ENCODE measurements around the gene MSI2. TPM values are rescaled to one million over a fixed set of nuclear protein-coding genes. Genes with fewer than 3 reads are reported as not detected.

Gene MSI2
- total and polyA plus RNA-seq, 12 donors: 32.6 to 411 (median 148) TPM

GRCh38 chr17:57559226-57559625, 302.9 kb downstream of the MSI2 start:
- Histone ChIP-seq H3K36me3 (replicated peaks in 1 of 2) (no peaks in the 10 kb centered on the region), H3K9me3 (replicated peaks in 1 of 3) (no peaks in the 10 kb centered on the region), H3K27ac (no peak overlapping the region), H3K4me1 (replicated peaks in 1 of 2) (peaks cover 5 to 16% of the 10 kb centered on the region in 2 donors), H3K4me3 (no peak overlapping the region), H3K27me3 (no peaks in the 10 kb centered on the region)
- 86 to 90% (median 87%) methylated on average over 6 to 7 of the region's 7 CpGs for WGBS, 4 donors
- TF ChIP-seq, protein P1, sequence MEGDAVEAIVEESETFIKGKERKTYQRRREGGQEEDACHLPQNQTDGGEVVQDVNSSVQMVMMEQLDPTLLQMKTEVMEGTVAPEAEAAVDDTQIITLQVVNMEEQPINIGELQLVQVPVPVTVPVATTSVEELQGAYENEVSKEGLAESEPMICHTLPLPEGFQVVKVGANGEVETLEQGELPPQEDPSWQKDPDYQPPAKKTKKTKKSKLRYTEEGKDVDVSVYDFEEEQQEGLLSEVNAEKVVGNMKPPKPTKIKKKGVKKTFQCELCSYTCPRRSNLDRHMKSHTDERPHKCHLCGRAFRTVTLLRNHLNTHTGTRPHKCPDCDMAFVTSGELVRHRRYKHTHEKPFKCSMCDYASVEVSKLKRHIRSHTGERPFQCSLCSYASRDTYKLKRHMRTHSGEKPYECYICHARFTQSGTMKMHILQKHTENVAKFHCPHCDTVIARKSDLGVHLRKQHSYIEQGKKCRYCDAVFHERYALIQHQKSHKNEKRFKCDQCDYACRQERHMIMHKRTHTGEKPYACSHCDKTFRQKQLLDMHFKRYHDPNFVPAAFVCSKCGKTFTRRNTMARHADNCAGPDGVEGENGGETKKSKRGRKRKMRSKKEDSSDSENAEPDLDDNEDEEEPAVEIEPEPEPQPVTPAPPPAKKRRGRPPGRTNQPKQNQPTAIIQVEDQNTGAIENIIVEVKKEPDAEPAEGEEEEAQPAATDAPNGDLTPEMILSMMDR (IDR thresholded peaks at IDR 0.05): no peak
- TF ChIP-seq POLR2A (IDR thresholded peaks at IDR 0.05): no peak
- DNase-seq: no peak
- intact Hi-C loops (cut with DNase I): no loop called here

DNA sequence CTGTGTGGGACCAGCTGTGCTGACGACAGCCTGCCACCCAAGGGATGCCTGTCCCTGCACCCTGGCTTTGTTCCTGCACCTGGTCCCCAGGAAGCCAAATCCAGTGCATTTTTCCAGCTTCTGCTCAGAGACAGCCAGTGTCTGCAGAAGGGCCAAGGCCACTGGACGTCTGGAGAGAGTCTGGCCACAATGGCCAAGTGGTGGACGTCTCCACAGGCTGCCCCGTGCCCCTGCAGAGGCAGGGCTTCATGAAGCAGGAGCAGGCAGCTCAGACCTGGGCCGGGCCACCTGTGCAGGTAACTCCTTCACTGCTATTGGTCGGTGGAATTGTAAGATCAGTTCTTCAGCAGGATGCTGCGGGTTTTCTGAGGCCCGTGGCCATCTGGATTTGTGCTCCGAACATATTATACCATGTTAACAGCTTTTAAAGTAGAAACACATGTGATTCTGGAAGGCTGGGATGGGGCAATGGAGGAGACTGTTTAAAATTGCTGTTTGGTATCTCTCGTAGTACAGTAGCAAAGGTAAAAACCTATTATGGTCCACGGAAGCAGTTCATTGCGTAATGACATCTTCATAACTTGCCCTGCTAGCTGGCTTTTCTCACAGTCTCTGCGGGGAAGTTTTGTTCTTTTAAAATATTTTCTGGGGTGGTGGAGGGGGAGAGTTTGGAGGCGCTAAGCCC, 303.5 kb downstream of the MSI2 start:
- no peak for DNase-seq
- Histone ChIP-seq H3K4me1 (replicated peaks in 1 of 2) (peaks cover 0 to 11% of the 10 kb centered on the region in 2 donors), H3K27ac (no peak overlapping the region), H3K4me3 (no peak overlapping the region), H3K9me3 (replicated peaks in 1 of 3) (no peaks in the 10 kb centered on the region), H3K27me3 (no peaks in the 10 kb centered on the region), H3K36me3 (replicated peaks in 1 of 2) (no peaks in the 10 kb centered on the region)
- WGBS, 4 donors: 84 to 92% (median 86%) methylated on average over 8 to 14 of the region's 14 CpGs
- intact Hi-C loops (cut with DNase I): no loop called here
- TF ChIP-seq POLR2A (IDR thresholded peaks at IDR 0.05): no peak
- TF ChIP-seq, protein P1 (IDR thresholded peaks at IDR 0.05): no peak

DNA sequence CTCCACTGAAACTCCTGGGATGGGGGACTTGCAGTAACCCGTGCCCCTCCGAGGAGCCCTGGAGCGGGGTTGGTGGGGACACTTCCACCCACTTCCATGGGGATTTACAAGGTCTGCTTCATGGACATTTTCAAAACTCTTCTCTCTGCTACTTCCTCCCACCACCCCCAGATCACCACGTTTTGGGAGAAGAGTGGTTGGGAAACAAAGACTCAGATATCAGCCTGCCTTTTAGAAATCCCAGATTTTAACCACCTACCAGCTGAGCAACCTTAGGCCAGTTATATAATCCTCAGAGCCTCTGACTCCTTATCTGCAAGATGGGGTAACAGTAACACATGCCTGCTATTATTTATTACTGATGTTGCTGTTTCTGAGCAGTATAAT, 304.0 kb downstream of the MSI2 start:
- Histone ChIP-seq H3K27ac (no peak overlapping the region), H3K4me3 (no peak overlapping the region), H3K4me1 (replicated peaks in 1 of 2) (peaks cover 0 to 5% of the 10 kb centered on the region in 2 donors), H3K27me3 (no peaks in the 10 kb centered on the region), H3K36me3 (replicated peaks in 1 of 2) (no peaks in the 10 kb centered on the region), H3K9me3 (replicated peaks in 1 of 3) (no peaks in the 10 kb centered on the region)
- intact Hi-C loops (cut with DNase I): no loop called here
- DNase-seq: no peak
- TF ChIP-seq POLR2A (IDR thresholded peaks at IDR 0.05): no peak
- TF ChIP-seq, protein P1 (IDR thresholded peaks at IDR 0.05): no peak
- 74 to 86% (median 81%) methylated on average over 4 of the region's 4 CpGs for WGBS, 4 donors

- Histone ChIP-seq H3K27me3 (no peaks in the 10 kb centered on the region), H3K4me3 (no peak overlapping the region), H3K27ac (no peak overlapping the region), H3K4me1 (replicated peaks in 1 of 2) (peaks cover 0 to 5% of the 10 kb centered on the region in 2 donors), H3K9me3 (replicated peaks in 1 of 3) (no peaks in the 10 kb centered on the region), H3K36me3 (replicated peaks in 1 of 2) (no peaks in the 10 kb centered on the region)
- WGBS, 4 donors: 85 to 91% (median 87%) methylated on average over 12 of the region's 12 CpGs
- DNase-seq: no peak
- no peak for TF ChIP-seq POLR2A (IDR thresholded peaks at IDR 0.05)
- TF ChIP-seq, protein P1 (IDR thresholded peaks at IDR 0.05): no peak
- intact Hi-C loops (cut with DNase I): no loop called here
Observed at GRCh38 chr17:57561072-57561861, 304.9 kb downstream of the MSI2 start.

Measured in adrenal gland (tissue), 12 donors.